HepG2 (cell line): ENCODE data around the gene BAHD1. TPM values are rescaled to one million over a fixed set of nuclear protein-coding genes. Genes with fewer than 3 reads are reported as not detected.

Source experiments
- ATAC-seq: fragments of 200-7000 bp; cut with Tn5 transposase; 3 replicates; pipeline ENCODE4 v1.9.1; 2020; ENCODE audit warnings: mild to moderate bottlenecking, moderate library complexity
- BruUV-seq: library from RNA; stranded (reverse); fragments of 400-500 nt; replicated peaks from 2 replicates; lab custom pipeline; 2021; lab: Mats Ljungman, UMichigan
- CTCF ChIA-PET: fragments of 300-600 bp; formaldehyde crosslinking; extraction: SDS; loops from one replicate; lab custom pipeline; 2021; ENCODE audit warnings: low total read pairs, inconsistent platforms, low intra/inter-chr PET ratio; lab: Yijun Ruan, JAX
- POLR2A ChIA-PET: fragments of 350-600 bp; sonication (Branson Sonifier 250); formaldehyde crosslinking; loops from one replicate; lab custom pipeline; 2020; ENCODE audit warnings: antibody characterized with exemption, inconsistent platforms; lab: Yijun Ruan, JAX
- DNase-seq: peaks from one replicate; pipeline ENCODE4 v3.0.0-alpha.2; 2015; ENCODE audit warnings: low spot score
- FAIRE-seq: peaks from 3 replicates; lab custom pipeline; 2011; peaks lifted over from hg19 to GRCh38; lab: Jason Lieb, UNC
- H2AFZ ChIP-seq: one replicate; pipeline ENCODE4 v1.6.1; 2011; ENCODE audit warnings: low read length, inconsistent platforms
- H3K27ac ChIP-seq: fragments of 300-600 bp; 3 replicates; pipeline ENCODE4 v1.8.0; 2011; ENCODE audit warnings: mixed run types, mild to moderate bottlenecking, mixed read lengths, low read length, inconsistent platforms; ENCODE audit not compliant: insufficient read depth; ENCODE audit errors: extremely low read length
- H3K27me3 ChIP-seq, 2 experiments: fragments of 200-600 bp in 1 of 2; 2 replicates in 1 of 2; 3 replicates in 1 of 2; pipeline versions ENCODE4 v1.6.0 to v1.8.0; 2011; ENCODE audit warnings: low read length in 2 of 2, mild to moderate bottlenecking in 2 of 2, moderate library complexity in 2 of 2, inconsistent platforms in 1 of 2; ENCODE audit not compliant: insufficient read depth in 2 of 2, control insufficient read depth in 1 of 2
- H3K36me3 ChIP-seq, 2 experiments: fragments of 200-600 bp in 1 of 2; replicated peaks in 1 of 2; 2 replicates in 1 of 2; 3 replicates in 1 of 2; pipeline versions ENCODE4 v1.5.1 to v1.8.0; 2011; ENCODE audit warnings: low read length in 2 of 2, inconsistent platforms in 1 of 2; ENCODE audit not compliant: insufficient read depth in 2 of 2, control insufficient read depth in 1 of 2
- H3K4me1 ChIP-seq: 2 replicates; pipeline ENCODE4 v1.5.1; 2012; ENCODE audit warnings: low read length, inconsistent platforms; ENCODE audit not compliant: insufficient read depth
- H3K4me2 ChIP-seq: 2 replicates; pipeline ENCODE4 v1.6.0; 2011; ENCODE audit warnings: low read depth, low read length, inconsistent platforms
- H3K4me3 ChIP-seq, 3 experiments: fragments of 200-600 bp in 1 of 3; sonication (generic), shearing (Covaris generic) in 1 of 3; replicated peaks in 1 of 3; 2 replicates each; pipeline ENCODE4 v1.5.1; 2011 to 2016; ENCODE audit warnings: low read length in 3 of 3, inconsistent platforms in 2 of 3, low read depth in 2 of 3, mild to moderate bottlenecking in 2 of 3, control low read depth in 1 of 3, mixed read lengths in 1 of 3; ENCODE audit not compliant: insufficient read depth in 1 of 3
- H3K79me2 ChIP-seq: one replicate; pipeline ENCODE4 v1.6.1; 2011; ENCODE audit warnings: low read length, inconsistent platforms; ENCODE audit not compliant: insufficient read depth
- H3K9ac ChIP-seq: 2 replicates; pipeline ENCODE4 v1.6.0; 2011; ENCODE audit warnings: mild to moderate bottlenecking, low read depth, low read length, inconsistent platforms; ENCODE audit not compliant: insufficient read depth
- H3K9me3 ChIP-seq: 2 replicates; pipeline ENCODE4 v1.5.1; 2012; ENCODE audit warnings: mild to moderate bottlenecking, low read length
- H4K20me1 ChIP-seq: 2 replicates; pipeline ENCODE4 v1.6.0; 2011; ENCODE audit warnings: inconsistent platforms, mild to moderate bottlenecking, low read length, moderate library complexity; ENCODE audit not compliant: insufficient read depth
- FLYWCH1 ChIP-seq: sonication (generic); formaldehyde crosslinking; IDR thresholded peaks from 2 replicates; pipeline ENCODE4 v1.8.1; 2023; ENCODE audit warnings: mild to moderate bottlenecking, missing genetic modification reagents
- GATA4 ChIP-seq: sonication (generic); IDR thresholded peaks from 2 replicates; pipeline ENCODE4 v1.6.1; 2016; ENCODE audit warnings: antibody characterized with exemption, low read depth, borderline replicate concordance
- ISL2 ChIP-seq: sonication (generic); formaldehyde crosslinking; IDR thresholded peaks from 2 replicates; pipeline ENCODE4 v1.5.0; 2020; ENCODE audit warnings: missing genetic modification reagents
- NPAS2 ChIP-seq: sonication (generic); formaldehyde crosslinking; IDR thresholded peaks from 2 replicates; pipeline ENCODE4 v1.8.0; 2022; ENCODE audit warnings: mild to moderate bottlenecking, missing genetic modification reagents, borderline replicate concordance
- RBFOX2 ChIP-seq: fragments of 200-400 bp; formaldehyde crosslinking; IDR thresholded peaks from 2 replicates; pipeline ENCODE4 v1.6.1; 2017; ENCODE audit warnings: low read depth, mild to moderate bottlenecking, low read length
- SRSF1 ChIP-seq: fragments of 200-400 bp; formaldehyde crosslinking; optimal IDR thresholded peaks from 2 replicates; pipeline ENCODE3; 2017; ENCODE audit warnings: mild to moderate bottlenecking, low read depth, low read length, moderate library complexity
- THAP11 ChIP-seq: IDR thresholded peaks from 2 replicates; pipeline ENCODE4 v1.6.1; 2016; ENCODE audit warnings: missing biosample characterization, missing genetic modification reagents
- ZFP36L2 ChIP-seq: sonication (generic); formaldehyde crosslinking; IDR thresholded peaks from 2 replicates; pipeline ENCODE4 v1.4.0; 2020; ENCODE audit warnings: missing genetic modification reagents
- ZNF335 ChIP-seq: sonication (generic); formaldehyde crosslinking; IDR thresholded peaks from 2 replicates; pipeline ENCODE4 v1.4.0; 2020; ENCODE audit warnings: missing genetic modification reagents
- ZNF431 ChIP-seq: sonication (generic); formaldehyde crosslinking; IDR thresholded peaks from 2 replicates; pipeline ENCODE4 v1.9.0; 2022; ENCODE audit warnings: missing genetic modification reagents, low read depth, mild to moderate bottlenecking, borderline replicate concordance
- ZNF543 ChIP-seq: sonication (generic); formaldehyde crosslinking; IDR thresholded peaks from 2 replicates; pipeline ENCODE4 v1.4.0; 2020; ENCODE audit warnings: mild to moderate bottlenecking, missing genetic modification reagents
- WGBS: methylation state at CpG from one replicate; pipeline ENCODE4 v1.1.6; 2017; ENCODE audit warnings: low lambda C conversion rate; 5-methylcytosine and 5-hydroxymethylcytosine counted together
- in situ Hi-C: cut with HindIII; loops from 2 replicates; pipeline ENCODE4 v1.10.0; 2017; ENCODE audit warnings: low pct_unique_long_range_greater_than_20kb; ENCODE audit not compliant: extremely low pct_ligation_motif_present
- intact Hi-C: fragments of 100-400 bp; cut with micrococcal nuclease; formaldehyde crosslinking; loops from one replicate; pipeline ENCODE4 v1.10.0; 2022; ENCODE audit not compliant: unreplicated experiment
- polyA plus RNA-seq, 8 experiments: library from polyadenylated mRNA; depleted of rRNA in 3 of 8; stranded (reverse) in 7 of 8; unstranded in 1 of 8; fragments of >200 nt; fragmentation: Illumina TruSeq in 4 of 8; extraction: Trizol in 4 of 8; gene quantifications; 2 replicates each; pipeline versions ENCODE4 v1.2.1 to v1.2.3, GENCODE V29; 2011 to 2016; ENCODE audit warnings: low read depth in 4 of 8, missing spikeins in 1 of 8, mixed read lengths in 1 of 8; ENCODE audit not compliant: insufficient read depth in 1 of 8
- total RNA-seq, 5 experiments: library from RNA; depleted of rRNA; stranded (reverse); fragments of >200 nt; fragmentation: Illumina TruSeq; extraction: Trizol; gene quantifications; 2 replicates each; pipeline ENCODE4 v1.2.3, GENCODE V29; 2016; ENCODE audit warnings: low read depth in 1 of 5
- TF ChIP-seq, protein P1 (sequence below): IDR thresholded peaks from 2 replicates; pipeline ENCODE4 v1.6.1; 2016; ENCODE audit warnings: low read depth, missing genetic modification reagents, missing compliant biosample characterization

BAHD1 gene
- total and polyA plus RNA-seq, 2 of the 13 experiments (the other 11 are each of a cell fraction or from before 2014, with no cell fraction given), result 3.3 to 8.7 TPM

DNA sequence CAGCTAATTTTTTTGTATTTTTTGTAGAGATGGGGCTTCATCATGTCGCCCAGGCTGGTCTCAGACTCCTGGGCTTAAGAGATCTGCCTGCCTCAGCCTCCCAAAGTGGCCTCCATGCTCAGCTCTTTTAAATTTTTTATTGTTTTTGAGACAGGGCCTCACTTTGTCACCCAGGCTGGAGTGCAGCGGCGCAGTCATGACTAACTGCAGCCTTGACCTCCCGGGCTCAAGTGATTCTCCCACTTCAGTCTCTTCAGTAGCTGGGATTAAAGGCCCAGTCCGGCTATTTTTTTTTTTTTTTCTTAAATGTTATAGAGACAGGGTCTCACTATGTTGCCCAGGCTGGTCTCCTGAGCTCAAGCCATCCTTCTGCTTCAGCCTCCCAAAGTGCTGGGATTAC is 15.1 kb upstream of the BAHD1 start (continued):
- TF ChIP-seq ZFP36L2 (CRISPR knock-in tag) (no peak), ISL2 (CRISPR knock-in tag) (no peak)
- TF ChIP-seq, protein P1, sequence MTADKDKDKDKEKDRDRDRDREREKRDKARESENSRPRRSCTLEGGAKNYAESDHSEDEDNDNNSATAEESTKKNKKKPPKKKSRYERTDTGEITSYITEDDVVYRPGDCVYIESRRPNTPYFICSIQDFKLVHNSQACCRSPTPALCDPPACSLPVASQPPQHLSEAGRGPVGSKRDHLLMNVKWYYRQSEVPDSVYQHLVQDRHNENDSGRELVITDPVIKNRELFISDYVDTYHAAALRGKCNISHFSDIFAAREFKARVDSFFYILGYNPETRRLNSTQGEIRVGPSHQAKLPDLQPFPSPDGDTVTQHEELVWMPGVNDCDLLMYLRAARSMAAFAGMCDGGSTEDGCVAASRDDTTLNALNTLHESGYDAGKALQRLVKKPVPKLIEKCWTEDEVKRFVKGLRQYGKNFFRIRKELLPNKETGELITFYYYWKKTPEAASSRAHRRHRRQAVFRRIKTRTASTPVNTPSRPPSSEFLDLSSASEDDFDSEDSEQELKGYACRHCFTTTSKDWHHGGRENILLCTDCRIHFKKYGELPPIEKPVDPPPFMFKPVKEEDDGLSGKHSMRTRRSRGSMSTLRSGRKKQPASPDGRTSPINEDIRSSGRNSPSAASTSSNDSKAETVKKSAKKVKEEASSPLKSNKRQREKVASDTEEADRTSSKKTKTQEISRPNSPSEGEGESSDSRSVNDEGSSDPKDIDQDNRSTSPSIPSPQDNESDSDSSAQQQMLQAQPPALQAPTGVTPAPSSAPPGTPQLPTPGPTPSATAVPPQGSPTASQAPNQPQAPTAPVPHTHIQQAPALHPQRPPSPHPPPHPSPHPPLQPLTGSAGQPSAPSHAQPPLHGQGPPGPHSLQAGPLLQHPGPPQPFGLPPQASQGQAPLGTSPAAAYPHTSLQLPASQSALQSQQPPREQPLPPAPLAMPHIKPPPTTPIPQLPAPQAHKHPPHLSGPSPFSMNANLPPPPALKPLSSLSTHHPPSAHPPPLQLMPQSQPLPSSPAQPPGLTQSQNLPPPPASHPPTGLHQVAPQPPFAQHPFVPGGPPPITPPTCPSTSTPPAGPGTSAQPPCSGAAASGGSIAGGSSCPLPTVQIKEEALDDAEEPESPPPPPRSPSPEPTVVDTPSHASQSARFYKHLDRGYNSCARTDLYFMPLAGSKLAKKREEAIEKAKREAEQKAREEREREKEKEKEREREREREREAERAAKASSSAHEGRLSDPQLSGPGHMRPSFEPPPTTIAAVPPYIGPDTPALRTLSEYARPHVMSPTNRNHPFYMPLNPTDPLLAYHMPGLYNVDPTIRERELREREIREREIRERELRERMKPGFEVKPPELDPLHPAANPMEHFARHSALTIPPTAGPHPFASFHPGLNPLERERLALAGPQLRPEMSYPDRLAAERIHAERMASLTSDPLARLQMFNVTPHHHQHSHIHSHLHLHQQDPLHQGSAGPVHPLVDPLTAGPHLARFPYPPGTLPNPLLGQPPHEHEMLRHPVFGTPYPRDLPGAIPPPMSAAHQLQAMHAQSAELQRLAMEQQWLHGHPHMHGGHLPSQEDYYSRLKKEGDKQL (CRISPR knock-in tag), result no peak
- TF ChIP-seq, all 625 proteins: peak for 0

GRCh38 chr15:40427188-40427587 is 13.6 kb upstream of the BAHD1 start:
- no peak for ATAC-seq
- BruUV-seq, result no TSS peak

More at GRCh38 chr15:40427188-40427587, 13.6 kb upstream of the BAHD1 start:
- ChIA-PET POLR2A (no interaction called here), CTCF (no interaction called here)
- DNase-seq (no peak), FAIRE-seq (no peak)
- no peaks in the 10 kb centered on the region for H3K36me3 ChIP-seq
- H3K4me1 ChIP-seq, result peaks cover under 1% of the 10 kb centered on the region; the same call in 1 of the 2 replicates
- in situ Hi-C loops (no loop called here), intact Hi-C loops (no loop called here)
- H3K9ac ChIP-seq, result no peak overlapping the region
- no peak overlapping the region for H3K4me3 ChIP-seq
- H3K27me3 ChIP-seq, result no peaks in the 10 kb centered on the region; a peak in 2 of 5 replicates
- TF ChIP-seq ZNF431, result no peak
- TF ChIP-seq RBFOX2, result no peak
- TF ChIP-seq GATA4, result no peak
- TF ChIP-seq FLYWCH1, result no peak
- no peak for TF ChIP-seq ZNF543 (CRISPR knock-in tag)
- no peak for TF ChIP-seq THAP11 (CRISPR knock-in tag)
- no peak for TF ChIP-seq ZNF335 (CRISPR knock-in tag)
- no peak for TF ChIP-seq NPAS2 (CRISPR knock-in tag)
- TF ChIP-seq SRSF1, result no peak
- H3K27ac ChIP-seq, result no peak overlapping the region
- H4K20me1 ChIP-seq, result no peaks in the 10 kb centered on the region
- no peak overlapping the region for H3K4me2 ChIP-seq
- H3K9me3 ChIP-seq, result no peaks in the 10 kb centered on the region
- WGBS, result 80% methylated on average over 5 of the region's 9 CpGs
- H2AFZ ChIP-seq, result no peak overlapping the region
- H3K79me2 ChIP-seq, result no peaks in the 10 kb centered on the region
